Natural killer cell (primary cell): ENCODE results near the gene B4GALT7. TPM values are rescaled to one million over a fixed set of nuclear protein-coding genes. Genes with fewer than 3 reads are reported as not detected.

Experiments
- ATAC-seq, 3 donors: fragments of 150-1000 bp in 2 of 3; fragments of 200-7000 bp in 1 of 3; cut with Tn5 transposase; 1 replicate in 1 of 3; 2 replicates in 2 of 3; pipeline ENCODE4 v1.10.0; 2021; ENCODE audit warnings: mild to moderate bottlenecking in 2 of 3, moderate library complexity in 2 of 3
- DNase-seq, 2 donors: peaks; one replicate each; pipeline versions ENCODE4 v3.0.0 to v3.0.0-alpha.2; 2013 to 2021; ENCODE audit warnings: mixed read lengths in 1 of 2
- H3K27ac ChIP-seq: one replicate; pipeline ENCODE4 v1.5.1; 2013; ENCODE audit warnings: mild to moderate bottlenecking, low read length
- H3K27me3 ChIP-seq: one replicate; pipeline ENCODE4 v1.6.1; 2013; ENCODE audit warnings: low read length; ENCODE audit not compliant: control insufficient read depth, insufficient read depth
- H3K36me3 ChIP-seq: one replicate; pipeline ENCODE4 v1.6.1; 2013; ENCODE audit warnings: low read length; ENCODE audit not compliant: control insufficient read depth, insufficient read depth
- H3K4me1 ChIP-seq: one replicate; pipeline ENCODE4 v1.6.1; 2013; ENCODE audit warnings: low read length; ENCODE audit not compliant: control insufficient read depth, insufficient read depth
- H3K4me3 ChIP-seq: one replicate; pipeline ENCODE4 v1.5.1; 2013; ENCODE audit warnings: low read length
- H3K9me3 ChIP-seq: one replicate; pipeline ENCODE4 v1.6.1; 2013; ENCODE audit warnings: low read length; ENCODE audit not compliant: control insufficient read depth, insufficient read depth
- H3K27ac Mint-ChIP-seq, 2 donors: one replicate each; pipeline ENCODE4 v1.8.0; 2022; ENCODE audit warnings: mild to moderate bottlenecking in 2 of 2, mixed read lengths in 2 of 2, moderate library complexity in 1 of 2
- H3K27me3 Mint-ChIP-seq, 2 donors: one replicate each; pipeline ENCODE4 v1.8.0; 2022; ENCODE audit warnings: low read depth in 2 of 2, mixed read lengths in 2 of 2
- H3K36me3 Mint-ChIP-seq: one replicate; pipeline ENCODE4 v1.8.0; 2022; ENCODE audit warnings: mixed read lengths
- H3K4me1 Mint-ChIP-seq, 2 donors: one replicate each; pipeline ENCODE4 v1.8.0; 2022; ENCODE audit warnings: mixed read lengths in 2 of 2
- H3K4me3 Mint-ChIP-seq: one replicate; pipeline ENCODE4 v1.8.0; 2022; ENCODE audit warnings: mild to moderate bottlenecking, moderate library complexity, mixed read lengths
- H3K9me3 Mint-ChIP-seq, 2 donors: one replicate each; pipeline ENCODE4 v1.8.0; 2022; ENCODE audit warnings: mixed read lengths in 2 of 2
- CTCF ChIP-seq: fragments of 200-600 bp; IDR thresholded peaks from one replicate; pipeline ENCODE4 v1.8.0; 2022; ENCODE audit warnings: antibody characterized with exemption
- WGBS: methylation state at CpG from one replicate; pipeline ENCODE4 v1.1.7; 2013; ENCODE audit warnings: missing lambda C conversion rate; ENCODE audit not compliant: insufficient coverage; 5-methylcytosine and 5-hydroxymethylcytosine counted together
- intact Hi-C: fragments of 100-400 bp; cut with micrococcal nuclease; formaldehyde crosslinking; loops from one replicate; pipeline ENCODE4 v1.14.2; 2022
- total RNA-seq, 4 donors: library from RNA; stranded (reverse); fragments of 120-200 nt in 1 of 4; gene quantifications; one replicate each; pipeline versions ENCODE4 v1.2.3 to v1.2.4, GENCODE V29; 2013 to 2022

The B4GALT7 gene
- total RNA-seq, 3 donors from 2014 or later (not counting 1 experiment from before 2014, with no cell fraction given), result 28.7 to 38.5 (median 28.7) TPM

DNA sequence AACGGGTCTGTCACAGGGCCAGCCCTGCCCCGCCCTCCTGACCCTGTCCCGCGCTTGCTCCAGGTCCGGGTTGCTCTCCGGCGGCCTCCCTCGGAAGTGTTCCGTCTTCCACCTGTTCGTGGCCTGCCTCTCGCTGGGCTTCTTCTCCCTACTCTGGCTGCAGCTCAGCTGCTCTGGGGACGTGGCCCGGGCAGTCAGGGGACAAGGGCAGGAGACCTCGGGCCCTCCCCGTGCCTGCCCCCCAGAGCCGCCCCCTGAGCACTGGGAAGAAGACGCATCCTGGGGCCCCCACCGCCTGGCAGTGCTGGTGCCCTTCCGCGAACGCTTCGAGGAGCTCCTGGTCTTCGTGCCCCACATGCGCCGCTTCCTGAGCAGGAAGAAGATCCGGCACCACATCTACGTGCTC, 4.2 kb downstream of the B4GALT7 start:
- TF ChIP-seq CTCF, result no peak
- Histone ChIP-seq H3K4me3 (no peak overlapping the region), H3K27me3 (no peaks in the 10 kb centered on the region), H3K9me3 (no peaks in the 10 kb centered on the region), H3K4me1 (peaks cover 23% of the 10 kb centered on the region), H3K36me3 (no peaks in the 10 kb centered on the region), H3K27ac (no peak overlapping the region)
- 97% methylated on average over 27 of the region's 27 CpGs for WGBS
- Mint-ChIP-seq H3K4me3 (no peak overlapping the region), H3K9me3 (no peaks in the 10 kb centered on the region), H3K27ac (no peak overlapping the region), H3K36me3 (no peaks in the 10 kb centered on the region), H3K27me3 (no peaks in the 10 kb centered on the region), H3K4me1 (peaks cover 21 to 43% of the 10 kb centered on the region in 2 donors)
- intact Hi-C loops, result no loop called here
- DNase-seq, result no peak
- ATAC-seq, result no peak

DNA sequence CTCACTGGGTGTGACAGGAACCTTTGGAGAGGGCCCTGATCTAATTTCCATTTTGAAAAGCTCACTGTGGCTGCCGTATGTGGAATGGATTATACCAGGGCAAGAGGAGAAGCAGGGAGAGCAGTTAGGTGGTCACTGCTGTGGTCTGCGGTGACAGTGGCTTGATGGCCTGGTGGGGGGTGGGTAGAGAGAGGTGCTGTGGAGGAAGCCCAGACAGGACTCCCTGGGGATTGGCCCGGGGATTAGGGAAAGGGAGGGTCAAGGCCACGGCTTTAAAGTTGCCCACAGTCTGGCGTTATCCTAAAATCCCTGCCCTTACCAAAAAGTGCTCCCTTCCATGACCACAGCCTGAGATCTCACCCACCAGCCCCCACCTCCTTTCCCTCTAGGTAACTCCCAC, 4.7 kb downstream of the B4GALT7 start:
- H3K27ac ChIP-seq, result no peak overlapping the region
- 92% methylated on average over 5 of the region's 5 CpGs for WGBS
- no peak for TF ChIP-seq CTCF
- H3K4me3 Mint-ChIP-seq, result no peak overlapping the region
- intact Hi-C loops, result no loop called here
- no peaks in the 10 kb centered on the region for H3K27me3 ChIP-seq
- no peaks in the 10 kb centered on the region for H3K27me3 Mint-ChIP-seq
- H3K9me3 Mint-ChIP-seq, result no peaks in the 10 kb centered on the region
- no peaks in the 10 kb centered on the region for H3K36me3 ChIP-seq
- H3K9me3 ChIP-seq, result no peaks in the 10 kb centered on the region
- ATAC-seq (no peak), DNase-seq (no peak)
- H3K4me1 Mint-ChIP-seq, result peaks cover 20 to 40% of the 10 kb centered on the region in 2 donors
- H3K4me3 ChIP-seq, result no peak overlapping the region
- H3K27ac Mint-ChIP-seq, result no peak overlapping the region
- peaks cover 17% of the 10 kb centered on the region for H3K4me1 ChIP-seq
- no peaks in the 10 kb centered on the region for H3K36me3 Mint-ChIP-seq

- no peaks in the 10 kb centered on the region for H3K36me3 Mint-ChIP-seq
- H3K27ac Mint-ChIP-seq, result no peak overlapping the region
- Histone ChIP-seq H3K27ac (no peak overlapping the region), H3K27me3 (no peaks in the 10 kb centered on the region), H3K9me3 (no peaks in the 10 kb centered on the region), H3K4me1 (peaks cover 17% of the 10 kb centered on the region), H3K4me3 (no peak overlapping the region), H3K36me3 (no peaks in the 10 kb centered on the region)
- no peak for DNase-seq
- WGBS, result 92% methylated on average over 5 of the region's 5 CpGs
- no peak for TF ChIP-seq CTCF
- H3K4me3 Mint-ChIP-seq, result no peak overlapping the region
- ATAC-seq, result no peak
- no peaks in the 10 kb centered on the region for H3K27me3 Mint-ChIP-seq
- no peaks in the 10 kb centered on the region for H3K9me3 Mint-ChIP-seq
- H3K4me1 Mint-ChIP-seq, result peaks cover 20 to 40% of the 10 kb centered on the region in 2 donors
- intact Hi-C loops, result no loop called here
These were observed 5.1 kb downstream of the B4GALT7 start for GRCh38 chr5:177605078-177605477.

- Histone ChIP-seq H3K4me1 (peaks cover 14% of the 10 kb centered on the region), H3K27me3 (no peaks in the 10 kb centered on the region), H3K4me3 (no peak overlapping the region), H3K9me3 (no peaks in the 10 kb centered on the region), H3K27ac (no peak overlapping the region), H3K36me3 (no peaks in the 10 kb centered on the region)
- Mint-ChIP-seq H3K36me3 (no peaks in the 10 kb centered on the region), H3K9me3 (no peaks in the 10 kb centered on the region), H3K4me1 (peaks cover 15 to 36% of the 10 kb centered on the region in 2 donors), H3K27ac (no peak overlapping the region), H3K4me3 (no peak overlapping the region), H3K27me3 (no peaks in the 10 kb centered on the region)
- no peak for TF ChIP-seq CTCF
- WGBS, result 89% methylated on average over 6 of the region's 6 CpGs
- ATAC-seq (no peak), DNase-seq (no peak)
- intact Hi-C loops, result no loop called here
These were observed 5.7 kb downstream of the B4GALT7 start for GRCh38 chr5:177605667-177606066.
